ENCODE results near the gene VIPR2.
A peak's percentile ranks its signal among the peaks of the same experiment; 100 is the strongest.

The VIPR2 gene

DNA sequence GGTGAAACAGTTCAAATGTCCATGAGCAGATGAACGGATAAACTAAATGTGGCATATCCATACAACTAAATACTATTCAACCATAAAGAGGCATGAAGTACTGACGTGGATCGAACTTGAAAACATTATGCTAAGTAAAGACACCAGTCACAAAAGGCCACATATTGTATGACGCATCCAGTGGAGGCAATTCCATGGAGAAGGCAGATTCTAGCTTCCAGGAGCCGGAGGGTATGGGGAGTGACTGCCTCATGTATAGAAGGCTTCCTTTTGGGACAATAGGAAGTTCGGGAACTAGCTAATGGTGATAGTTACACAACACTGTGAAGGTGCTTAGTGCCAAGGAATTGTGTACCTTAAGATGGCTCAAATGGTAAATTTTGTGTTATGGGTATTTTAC lies 98.4 kb downstream of the VIPR2 start:
- ATAC-seq (replicated peaks; ENCODE audit: extremely low read depth, poor library complexity, severe bottlenecking): no peak
- Mint-ChIP-seq H3K27me3 (peaks cover 19% of the 10 kb centered on the region), H3K4me3 (no peak overlapping the region), H3K27ac (ENCODE audit: low read depth) (no peak overlapping the region), H3K9me3 (no peaks in the 10 kb centered on the region), H3K4me1 (no peaks in the 10 kb centered on the region), H3K36me3 (ENCODE audit: insufficient read depth) (no peaks in the 10 kb centered on the region)
- DNase-seq (ENCODE audit: low spot score in 2 of 2): peak in 1 of 2 donors; percentile 3

DNA sequence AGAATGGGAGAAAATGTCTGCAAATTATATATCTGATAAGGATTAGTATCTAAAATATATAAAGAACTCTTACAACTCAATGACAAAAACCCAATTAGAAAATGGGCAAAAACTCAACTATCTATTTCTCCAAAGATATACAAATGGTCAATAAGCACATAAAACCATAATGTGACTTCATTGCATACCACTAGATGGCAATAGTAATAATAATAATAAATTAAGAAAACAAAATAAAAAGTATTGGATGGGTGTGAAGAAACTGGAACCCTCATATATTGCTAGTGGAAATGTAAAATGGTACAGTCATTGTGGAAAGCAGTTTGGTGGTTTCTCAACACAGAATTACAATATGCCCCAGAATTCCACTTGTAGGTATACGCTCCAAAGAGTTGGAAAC lies 98.8 kb downstream of the VIPR2 start:
- Mint-ChIP-seq H3K4me1 (no peaks in the 10 kb centered on the region), H3K27me3 (peaks cover 15% of the 10 kb centered on the region), H3K9me3 (no peaks in the 10 kb centered on the region), H3K27ac (ENCODE audit: low read depth) (no peak overlapping the region), H3K36me3 (ENCODE audit: insufficient read depth) (no peaks in the 10 kb centered on the region), H3K4me3 (no peak overlapping the region)
- DNase-seq (ENCODE audit: low spot score in 2 of 2) (no peak), ATAC-seq (replicated peaks; ENCODE audit: extremely low read depth, poor library complexity, severe bottlenecking) (no peak)

DNA sequence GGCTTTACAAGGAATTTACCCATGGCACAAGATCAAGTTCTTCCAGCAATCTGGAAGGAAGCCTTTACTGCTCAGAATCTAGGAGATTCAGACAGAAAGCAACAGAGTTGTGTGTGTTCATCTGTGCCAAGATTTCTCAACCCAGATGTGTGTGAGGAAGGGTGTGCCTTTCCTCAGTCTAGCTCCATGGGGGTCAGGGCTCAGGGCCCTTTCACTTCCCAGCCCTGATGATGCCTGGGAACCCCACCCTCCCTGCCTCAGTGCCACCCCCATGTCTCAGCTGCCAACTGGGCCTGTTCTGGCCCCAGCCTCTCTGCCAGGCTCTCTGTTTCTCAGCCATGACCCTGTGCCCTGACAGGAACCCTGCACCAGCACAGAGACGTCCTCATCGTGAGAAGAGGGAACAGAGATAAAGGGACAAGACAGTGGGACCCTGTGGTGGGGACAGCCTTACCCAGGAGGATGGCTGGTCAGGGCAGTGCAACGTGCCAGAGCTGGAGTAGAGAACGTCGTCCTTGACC lies 102.0 kb downstream of the VIPR2 start:
- Mint-ChIP-seq H3K4me1 (no peaks in the 10 kb centered on the region), H3K4me3 (no peak overlapping the region), H3K27ac (ENCODE audit: low read depth) (no peak overlapping the region), H3K9me3 (no peaks in the 10 kb centered on the region), H3K36me3 (ENCODE audit: insufficient read depth) (no peaks in the 10 kb centered on the region), H3K27me3 (no peaks in the 10 kb centered on the region)
- DNase-seq (ENCODE audit: low spot score in 2 of 2) (peak; percentile 1 to 3), ATAC-seq (replicated peaks; ENCODE audit: extremely low read depth, poor library complexity, severe bottlenecking) (no peak)

DNA sequence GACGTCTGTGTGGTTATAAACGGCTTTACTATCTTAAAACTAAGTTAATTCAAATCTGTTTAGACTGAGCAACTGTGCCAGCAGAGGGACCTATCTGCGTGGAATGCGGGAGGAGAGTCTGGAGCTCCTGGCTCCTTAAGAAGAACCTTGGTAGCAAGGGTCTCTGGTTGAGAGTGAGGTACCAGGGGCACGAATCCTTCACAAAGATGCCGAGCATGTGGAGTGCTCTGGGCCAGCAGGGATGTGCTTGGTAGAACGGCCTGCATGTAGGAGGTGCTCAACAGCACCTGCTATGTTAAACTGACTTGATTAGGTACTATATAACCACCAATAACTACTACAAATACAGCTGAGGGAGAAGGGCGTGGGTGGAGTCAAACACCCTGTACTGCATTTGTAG lies 102.6 kb downstream of the VIPR2 start:
- H3K4me1 Mint-ChIP-seq: no peaks in the 10 kb centered on the region
- ATAC-seq (replicated peaks; ENCODE audit: extremely low read depth, poor library complexity, severe bottlenecking) (no peak), DNase-seq (ENCODE audit: low spot score in 2 of 2) (no peak)
- no peaks in the 10 kb centered on the region for H3K27me3 Mint-ChIP-seq
- H3K36me3 Mint-ChIP-seq (ENCODE audit: insufficient read depth): no peaks in the 10 kb centered on the region
- H3K9me3 Mint-ChIP-seq: no peaks in the 10 kb centered on the region
- no peak overlapping the region for H3K4me3 Mint-ChIP-seq
- no peak overlapping the region for H3K27ac Mint-ChIP-seq (ENCODE audit: low read depth)

DNA sequence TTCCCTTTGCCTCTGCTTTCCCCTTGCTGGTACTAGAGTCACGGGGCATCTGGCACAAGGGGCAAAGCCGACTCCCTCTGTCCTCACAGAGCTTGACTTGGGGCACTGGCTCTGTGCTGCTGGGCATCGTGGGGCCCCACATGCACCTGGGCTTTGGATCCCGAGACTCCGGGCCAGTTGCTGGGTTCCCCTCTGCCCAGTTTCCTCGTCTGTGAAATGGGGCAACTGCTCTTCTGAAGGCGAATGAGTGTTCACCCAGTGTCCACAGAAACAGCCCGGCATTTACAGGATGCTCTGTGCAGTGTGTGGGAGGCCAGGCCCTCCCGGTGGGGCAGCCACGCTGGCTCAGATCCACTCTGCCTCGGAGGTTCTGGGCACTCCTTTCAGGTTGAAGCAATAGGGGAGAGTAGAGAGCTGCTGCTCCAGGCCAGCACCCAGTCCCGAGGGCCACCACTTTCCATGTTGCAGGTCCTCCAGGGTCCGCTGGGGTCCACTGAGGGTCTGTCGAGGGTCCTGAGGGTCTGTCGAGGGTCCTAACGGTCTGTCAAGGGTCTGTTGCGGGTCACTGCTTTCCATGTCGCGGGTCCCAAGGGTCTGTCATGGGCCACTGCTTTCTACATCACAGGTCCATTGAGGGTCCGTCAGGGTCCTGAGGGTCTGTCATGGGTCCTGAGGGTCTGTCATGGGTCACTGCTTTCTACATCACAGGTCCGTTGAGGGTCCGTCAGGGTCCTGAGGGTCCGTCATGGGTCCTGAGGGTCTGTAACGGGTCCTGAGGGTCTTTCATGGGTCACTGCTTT lies 103.6 kb downstream of the VIPR2 start:
- no peak for ATAC-seq (replicated peaks; ENCODE audit: extremely low read depth, poor library complexity, severe bottlenecking)
- peak; percentile 2 for DNase-seq (ENCODE audit: low spot score in 2 of 2)
- Mint-ChIP-seq H3K27me3 (no peaks in the 10 kb centered on the region), H3K27ac (ENCODE audit: low read depth) (no peak overlapping the region), H3K4me1 (no peaks in the 10 kb centered on the region), H3K4me3 (no peak overlapping the region), H3K9me3 (no peaks in the 10 kb centered on the region), H3K36me3 (ENCODE audit: insufficient read depth) (no peaks in the 10 kb centered on the region)

DNA sequence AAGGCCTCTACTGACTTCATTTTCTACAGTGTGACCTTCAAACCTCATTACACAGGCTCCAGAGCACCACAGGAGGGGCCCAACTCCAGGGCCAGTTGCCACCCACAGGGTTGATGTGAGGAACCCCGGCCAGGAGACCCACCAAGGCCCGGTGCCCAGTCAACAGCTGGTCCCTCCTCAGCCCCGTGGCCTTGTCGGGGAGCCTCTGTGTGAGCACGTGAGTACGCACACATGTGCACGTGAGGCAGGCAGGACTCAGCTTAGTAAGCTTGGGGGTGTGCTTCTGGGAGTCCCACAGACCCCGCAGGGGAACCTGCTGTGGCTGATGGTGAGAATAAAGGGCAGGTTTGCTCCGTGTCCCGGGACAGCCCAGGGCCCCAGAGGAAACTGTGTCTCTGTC lies 104.5 kb downstream of the VIPR2 start:
- peak; percentile 0 to 2 for DNase-seq (ENCODE audit: low spot score in 2 of 2)
- no peak overlapping the region for H3K4me3 Mint-ChIP-seq
- H3K4me1 Mint-ChIP-seq: no peaks in the 10 kb centered on the region
- H3K9me3 Mint-ChIP-seq: no peaks in the 10 kb centered on the region
- H3K27ac Mint-ChIP-seq (ENCODE audit: low read depth): no peak overlapping the region
- ATAC-seq (replicated peaks; ENCODE audit: extremely low read depth, poor library complexity, severe bottlenecking): no peak
- H3K36me3 Mint-ChIP-seq (ENCODE audit: insufficient read depth): no peaks in the 10 kb centered on the region
- no peaks in the 10 kb centered on the region for H3K27me3 Mint-ChIP-seq

DNA sequence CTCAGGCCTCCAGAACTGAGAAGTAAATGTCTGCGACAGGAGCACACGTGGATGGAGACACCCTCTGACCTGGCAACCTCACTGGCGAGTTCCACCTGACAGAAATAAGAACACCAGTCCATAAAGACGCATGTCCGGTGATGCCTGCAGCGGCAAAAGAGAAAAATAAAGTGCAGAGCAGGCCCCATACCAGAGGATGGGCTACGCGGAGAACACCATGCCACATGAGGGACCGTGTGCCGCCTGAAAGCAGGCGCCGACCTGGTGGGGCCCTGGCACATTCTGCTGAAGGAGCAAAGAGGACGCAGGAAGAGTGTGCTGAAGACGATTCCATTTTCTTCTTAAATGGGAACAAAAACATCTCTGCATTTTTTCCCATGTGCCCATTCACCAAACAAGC lies 105.0 kb downstream of the VIPR2 start:
- Mint-ChIP-seq H3K27me3 (no peaks in the 10 kb centered on the region), H3K9me3 (no peaks in the 10 kb centered on the region), H3K4me3 (no peak overlapping the region), H3K4me1 (no peaks in the 10 kb centered on the region), H3K27ac (ENCODE audit: low read depth) (no peak overlapping the region), H3K36me3 (ENCODE audit: insufficient read depth) (no peaks in the 10 kb centered on the region)
- ATAC-seq (replicated peaks; ENCODE audit: extremely low read depth, poor library complexity, severe bottlenecking) (no peak), DNase-seq (ENCODE audit: low spot score in 2 of 2) (peak in 1 of 2 donors; percentile 0)

DNA sequence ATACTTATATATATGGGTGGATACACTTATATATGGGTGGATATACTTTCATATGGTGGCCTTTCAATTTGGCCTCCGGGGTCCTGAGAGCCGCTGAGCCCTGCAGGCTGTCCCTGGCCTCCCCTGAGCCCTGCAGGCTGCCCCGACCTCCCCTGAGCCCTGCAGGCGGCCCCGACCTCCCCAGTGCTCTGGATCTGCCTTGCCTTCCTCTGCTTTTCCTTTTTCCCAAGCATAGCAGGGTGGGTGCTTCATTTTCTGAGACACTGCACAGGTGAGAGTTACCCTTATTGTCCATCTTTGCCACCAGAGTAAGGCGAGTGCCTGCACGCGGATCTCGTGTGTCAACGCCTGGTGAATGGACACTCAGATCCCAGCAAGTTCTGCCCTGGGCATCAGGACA lies 106.6 kb downstream of the VIPR2 start:
- no peaks in the 10 kb centered on the region for H3K36me3 Mint-ChIP-seq (ENCODE audit: insufficient read depth)
- H3K27me3 Mint-ChIP-seq: no peaks in the 10 kb centered on the region
- no peaks in the 10 kb centered on the region for H3K9me3 Mint-ChIP-seq
- DNase-seq (ENCODE audit: low spot score in 2 of 2): peak; percentile 1 to 5
- H3K4me3 Mint-ChIP-seq: no peak overlapping the region
- H3K27ac Mint-ChIP-seq (ENCODE audit: low read depth): peak overlapping the region; percentile 44
- no peak for ATAC-seq (replicated peaks; ENCODE audit: extremely low read depth, poor library complexity, severe bottlenecking)
- no peaks in the 10 kb centered on the region for H3K4me1 Mint-ChIP-seq

DNA sequence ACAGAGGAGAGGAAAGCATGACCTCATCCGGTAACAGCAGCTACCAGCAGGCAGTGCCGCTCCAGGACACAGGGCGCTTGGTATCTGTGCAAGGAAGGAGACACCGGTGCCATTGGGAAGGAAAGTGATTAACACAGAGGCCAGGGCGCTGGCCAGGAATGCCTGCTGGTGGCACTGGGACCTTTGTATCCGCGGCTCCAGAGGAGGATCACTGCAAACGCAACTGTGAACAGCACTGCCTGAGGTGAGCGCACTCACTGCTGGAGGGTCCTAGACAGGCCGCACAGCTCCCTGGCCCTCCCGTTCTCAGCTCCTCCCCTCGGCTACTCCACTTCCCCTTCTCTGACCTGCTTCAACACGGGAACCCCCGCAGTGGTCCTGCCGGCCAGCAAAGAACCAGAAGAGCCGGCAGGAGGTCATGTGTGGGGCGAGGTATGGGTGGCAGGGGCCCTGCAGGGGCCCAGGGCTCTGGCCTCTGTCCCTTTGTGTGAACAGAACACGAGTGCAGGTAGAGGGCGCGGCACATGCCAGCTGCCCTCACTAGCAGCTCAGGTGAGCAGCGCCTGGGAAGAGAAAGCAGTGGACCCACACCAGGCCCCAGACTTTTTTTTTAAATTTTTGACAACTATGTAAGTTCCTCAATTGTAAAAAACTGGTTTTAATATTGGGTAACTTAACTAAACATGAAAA lies 107.6 kb downstream of the VIPR2 start:
- DNase-seq (ENCODE audit: low spot score in 2 of 2) (peak in 1 of 2 donors; percentile 1), ATAC-seq (replicated peaks; ENCODE audit: extremely low read depth, poor library complexity, severe bottlenecking) (no peak)
- Mint-ChIP-seq H3K27ac (ENCODE audit: low read depth) (no peak overlapping the region), H3K4me1 (no peaks in the 10 kb centered on the region), H3K36me3 (ENCODE audit: insufficient read depth) (no peaks in the 10 kb centered on the region), H3K27me3 (no peaks in the 10 kb centered on the region), H3K4me3 (no peak overlapping the region), H3K9me3 (no peaks in the 10 kb centered on the region)

DNA sequence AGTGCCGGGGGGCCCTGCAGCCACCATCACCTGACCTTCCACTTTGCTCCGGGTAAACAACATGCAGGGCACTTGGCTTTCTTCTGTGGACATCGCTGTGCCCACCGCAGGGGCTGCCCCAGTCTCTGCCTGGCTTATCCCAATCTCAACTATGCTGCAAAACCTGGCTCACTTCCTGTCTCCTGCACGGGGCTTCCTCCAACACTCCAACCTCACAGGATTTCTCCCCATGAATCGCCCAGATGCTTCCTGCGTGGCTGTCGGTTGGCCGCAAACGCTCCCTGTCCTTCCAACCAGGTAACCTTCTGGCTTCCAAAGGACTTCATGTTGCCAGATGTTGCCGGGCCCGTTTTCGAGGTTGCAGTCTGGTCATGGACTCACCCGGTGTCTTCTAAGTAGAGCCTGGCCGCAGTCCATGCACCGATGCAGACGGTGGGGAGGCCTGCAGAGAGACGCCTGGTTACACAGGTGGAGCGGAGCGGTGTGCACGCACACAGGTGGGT lies 109.0 kb downstream of the VIPR2 start:
- DNase-seq (ENCODE audit: low spot score in 2 of 2) (peak; percentile 3 to 8), ATAC-seq (replicated peaks; ENCODE audit: extremely low read depth, poor library complexity, severe bottlenecking) (no peak)
- H3K27me3 Mint-ChIP-seq: peaks cover 8% of the 10 kb centered on the region
- no peaks in the 10 kb centered on the region for H3K9me3 Mint-ChIP-seq
- no peak overlapping the region for H3K4me3 Mint-ChIP-seq
- no peak overlapping the region for H3K27ac Mint-ChIP-seq (ENCODE audit: low read depth)
- no peaks in the 10 kb centered on the region for H3K36me3 Mint-ChIP-seq (ENCODE audit: insufficient read depth)
- H3K4me1 Mint-ChIP-seq: peaks cover 6% of the 10 kb centered on the region

DNA sequence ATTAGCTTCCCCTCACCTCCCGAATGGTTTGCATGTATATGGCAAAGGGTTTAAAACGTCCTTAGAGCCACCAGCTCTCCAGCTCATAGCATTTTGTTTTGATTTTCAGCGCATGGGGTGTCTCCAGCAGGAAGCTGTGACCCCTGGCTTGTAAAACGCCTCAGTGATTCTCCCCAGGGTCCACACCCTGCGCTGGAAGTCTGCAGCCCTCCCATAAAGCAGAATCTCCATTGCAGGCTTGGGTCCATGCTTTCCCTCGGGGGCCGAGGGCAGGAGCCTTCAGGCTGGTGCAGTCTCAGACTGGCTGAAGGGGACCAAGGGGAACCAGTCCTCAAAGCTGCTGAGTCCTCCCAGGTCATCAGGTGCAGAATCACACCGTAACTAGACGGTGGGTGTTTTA lies 109.7 kb downstream of the VIPR2 start:
- no peak overlapping the region for H3K27ac Mint-ChIP-seq (ENCODE audit: low read depth)
- H3K36me3 Mint-ChIP-seq (ENCODE audit: insufficient read depth): no peaks in the 10 kb centered on the region
- no peaks in the 10 kb centered on the region for H3K9me3 Mint-ChIP-seq
- H3K4me1 Mint-ChIP-seq: peaks cover 6% of the 10 kb centered on the region
- DNase-seq (ENCODE audit: low spot score in 2 of 2) (peak in 1 of 2 donors; percentile 2), ATAC-seq (replicated peaks; ENCODE audit: extremely low read depth, poor library complexity, severe bottlenecking) (no peak)
- H3K4me3 Mint-ChIP-seq: no peak overlapping the region
- H3K27me3 Mint-ChIP-seq: peaks cover 9% of the 10 kb centered on the region

DNA sequence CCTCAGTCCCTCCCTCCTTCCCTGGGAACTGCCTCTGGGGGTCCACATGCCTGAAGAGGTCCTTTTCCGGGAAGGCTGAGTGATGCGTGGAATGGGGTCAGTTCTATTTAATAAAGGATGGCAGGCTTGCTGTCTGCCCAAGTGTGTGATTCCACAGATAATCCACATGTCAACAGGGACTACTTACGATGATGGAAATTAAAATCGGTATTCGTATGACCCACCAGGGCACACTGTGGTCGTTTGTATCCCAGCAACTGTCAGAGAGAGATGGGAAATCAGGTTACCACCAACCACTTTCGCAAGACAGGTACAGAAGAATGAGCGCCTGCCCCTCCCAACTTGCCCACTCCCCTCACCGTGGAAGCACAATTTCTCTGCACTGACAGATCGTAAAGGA lies 110.3 kb downstream of the VIPR2 start:
- DNase-seq (ENCODE audit: low spot score in 2 of 2): peak in 1 of 2 donors; percentile 7
- H3K4me3 Mint-ChIP-seq: no peak overlapping the region
- ATAC-seq (replicated peaks; ENCODE audit: extremely low read depth, poor library complexity, severe bottlenecking): no peak
- no peaks in the 10 kb centered on the region for H3K36me3 Mint-ChIP-seq (ENCODE audit: insufficient read depth)
- H3K27me3 Mint-ChIP-seq: peaks cover 9% of the 10 kb centered on the region
- no peaks in the 10 kb centered on the region for H3K9me3 Mint-ChIP-seq
- peaks cover 6% of the 10 kb centered on the region for H3K4me1 Mint-ChIP-seq
- no peak overlapping the region for H3K27ac Mint-ChIP-seq (ENCODE audit: low read depth)

DNA sequence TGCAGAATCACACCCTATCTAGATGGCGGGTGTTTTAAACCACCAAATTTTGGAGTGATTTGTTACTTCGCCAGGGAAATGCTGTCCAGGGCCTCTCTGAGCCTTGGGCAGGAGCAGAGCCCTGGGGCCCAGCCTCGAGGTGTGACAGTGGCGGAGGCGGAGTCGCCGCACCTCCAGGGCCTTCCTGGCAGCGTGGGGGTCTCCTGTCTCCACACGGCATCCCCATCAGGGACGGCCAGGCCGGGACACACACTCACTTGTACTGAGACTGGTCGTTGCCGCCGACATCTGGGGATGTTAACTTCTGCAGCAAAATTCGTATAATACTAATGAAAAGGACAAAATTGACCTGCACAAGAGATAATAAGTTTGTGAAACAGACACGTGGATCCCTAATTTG lies 110.7 kb downstream of the VIPR2 start:
- ATAC-seq (replicated peaks; ENCODE audit: extremely low read depth, poor library complexity, severe bottlenecking) (no peak), DNase-seq (ENCODE audit: low spot score in 2 of 2) (peak; percentile 2)
- peaks cover 11% of the 10 kb centered on the region for H3K27me3 Mint-ChIP-seq
- no peaks in the 10 kb centered on the region for H3K9me3 Mint-ChIP-seq
- no peak overlapping the region for H3K4me3 Mint-ChIP-seq
- H3K27ac Mint-ChIP-seq (ENCODE audit: low read depth): no peak overlapping the region
- H3K36me3 Mint-ChIP-seq (ENCODE audit: insufficient read depth): no peaks in the 10 kb centered on the region
- peaks cover 6% of the 10 kb centered on the region for H3K4me1 Mint-ChIP-seq

Data from central memory CD8-positive, alpha-beta T cell (primary cell).